RWPE2 (cell line): Measurements from ENCODE around the gene ATG7.

Experiments used
- ATAC-seq: fragments of 200-7000 bp; cut with Tn5 transposase; 3 replicates; pipeline ENCODE4 v1.9.1; 2021; ENCODE audit warnings: low read depth
- DNase-seq: peaks from one replicate; pipeline ENCODE4 v3.0.0-alpha.2; 2020; ENCODE audit warnings: low spot score
- H3K27ac ChIP-seq: fragments of 450-650 bp; 2 replicates; pipeline ENCODE4 v1.5.1; 2017; ENCODE audit warnings: mild to moderate bottlenecking; ENCODE audit not compliant: poor library complexity, severe bottlenecking
- H3K27me3 ChIP-seq: fragments of 250-450 bp; sonication (Bioruptor Pico); 2 replicates; pipeline ENCODE4 v1.5.1; 2021; ENCODE audit warnings: mild to moderate bottlenecking, moderate library complexity; ENCODE audit not compliant: insufficient read depth, poor library complexity, severe bottlenecking
- H3K36me3 ChIP-seq: fragments of 250-450 bp; sonication (Bioruptor Pico); 2 replicates; pipeline ENCODE4 v1.5.1; 2020; ENCODE audit warnings: low read depth, mild to moderate bottlenecking, moderate library complexity
- H3K4me1 ChIP-seq: fragments of 250-450 bp; sonication (Bioruptor Pico); 2 replicates; pipeline ENCODE4 v1.5.1; 2021; ENCODE audit warnings: mild to moderate bottlenecking, moderate library complexity; ENCODE audit not compliant: insufficient read depth, poor library complexity, severe bottlenecking
- H3K4me3 ChIP-seq: fragments of 250-450 bp; sonication (Bioruptor Pico); 2 replicates; pipeline ENCODE4 v1.5.1; 2021; ENCODE audit warnings: mild to moderate bottlenecking, moderate library complexity; ENCODE audit not compliant: severe bottlenecking
- H3K9me3 ChIP-seq: fragments of 250-450 bp; sonication (Bioruptor Pico); 2 replicates; pipeline ENCODE4 v1.5.1; 2021; ENCODE audit warnings: mild to moderate bottlenecking, moderate library complexity; ENCODE audit not compliant: severe bottlenecking
- CTCF ChIP-seq: fragments of 450-650 bp; IDR thresholded peaks from one replicate; pipeline ENCODE4 v1.5.1; 2017; ENCODE audit warnings: mild to moderate bottlenecking, moderate library complexity; ENCODE audit not compliant: poor library complexity, severe bottlenecking

Gene ATG7

GRCh38 chr3:11304175-11304574 lies 32.0 kb downstream of the ATG7 start:
- H3K27ac ChIP-seq = no peak overlapping the region
- H3K36me3 ChIP-seq = peaks cover 75% of the 10 kb centered on the region
- H3K9me3 ChIP-seq = no peaks in the 10 kb centered on the region
- TF ChIP-seq CTCF = no peak
- no peaks in the 10 kb centered on the region for H3K4me1 ChIP-seq
- DNase-seq (no peak), ATAC-seq (no peak)
- no peaks in the 10 kb centered on the region for H3K27me3 ChIP-seq
- H3K4me3 ChIP-seq = no peak overlapping the region

- no peak for DNase-seq
- Histone ChIP-seq H3K27ac (no peak overlapping the region), H3K4me3 (no peak overlapping the region), H3K27me3 (no peaks in the 10 kb centered on the region), H3K36me3 (peaks cover 71% of the 10 kb centered on the region), H3K4me1 (no peaks in the 10 kb centered on the region), H3K9me3 (no peaks in the 10 kb centered on the region)
- ATAC-seq = no peak
- TF ChIP-seq CTCF = no peak
Measured at GRCh38 chr3:11305509-11305908, 33.3 kb downstream of the ATG7 start.

GRCh38 chr3:11306817-11307589 lies 34.8 kb downstream of the ATG7 start:
- Histone ChIP-seq H3K36me3 (peaks cover 69% of the 10 kb centered on the region), H3K4me3 (no peak overlapping the region), H3K27me3 (no peaks in the 10 kb centered on the region), H3K27ac (no peak overlapping the region), H3K4me1 (no peaks in the 10 kb centered on the region), H3K9me3 (no peaks in the 10 kb centered on the region)
- DNase-seq (no peak), ATAC-seq (no peak)
- TF ChIP-seq CTCF = no peak

GRCh38 chr3:11307830-11308432 lies 35.7 kb downstream of the ATG7 start:
- H3K27ac ChIP-seq = no peak overlapping the region
- no peaks in the 10 kb centered on the region for H3K4me1 ChIP-seq
- H3K9me3 ChIP-seq = no peaks in the 10 kb centered on the region
- ATAC-seq (no peak), DNase-seq (no peak)
- peaks cover 69% of the 10 kb centered on the region for H3K36me3 ChIP-seq
- H3K27me3 ChIP-seq = no peaks in the 10 kb centered on the region
- TF ChIP-seq CTCF = no peak
- no peak overlapping the region for H3K4me3 ChIP-seq

- H3K27me3 ChIP-seq = no peaks in the 10 kb centered on the region
- DNase-seq = no peak
- no peaks in the 10 kb centered on the region for H3K4me1 ChIP-seq
- H3K27ac ChIP-seq = no peak overlapping the region
- peaks cover 82% of the 10 kb centered on the region for H3K36me3 ChIP-seq
- no peak overlapping the region for H3K4me3 ChIP-seq
- no peak for TF ChIP-seq CTCF
- no peak for ATAC-seq
- no peaks in the 10 kb centered on the region for H3K9me3 ChIP-seq
Measured at GRCh38 chr3:11310258-11310657, 38.1 kb downstream of the ATG7 start.
